ENCODE data around the gene KRI1. TPM values are rescaled to one million over a fixed set of nuclear protein-coding genes. Genes with fewer than 3 reads are reported as not detected.

KRI1 gene
- total and polyA plus RNA-seq, 4 donors: 4.4 to 32.5 (median 14.6) TPM

DNA sequence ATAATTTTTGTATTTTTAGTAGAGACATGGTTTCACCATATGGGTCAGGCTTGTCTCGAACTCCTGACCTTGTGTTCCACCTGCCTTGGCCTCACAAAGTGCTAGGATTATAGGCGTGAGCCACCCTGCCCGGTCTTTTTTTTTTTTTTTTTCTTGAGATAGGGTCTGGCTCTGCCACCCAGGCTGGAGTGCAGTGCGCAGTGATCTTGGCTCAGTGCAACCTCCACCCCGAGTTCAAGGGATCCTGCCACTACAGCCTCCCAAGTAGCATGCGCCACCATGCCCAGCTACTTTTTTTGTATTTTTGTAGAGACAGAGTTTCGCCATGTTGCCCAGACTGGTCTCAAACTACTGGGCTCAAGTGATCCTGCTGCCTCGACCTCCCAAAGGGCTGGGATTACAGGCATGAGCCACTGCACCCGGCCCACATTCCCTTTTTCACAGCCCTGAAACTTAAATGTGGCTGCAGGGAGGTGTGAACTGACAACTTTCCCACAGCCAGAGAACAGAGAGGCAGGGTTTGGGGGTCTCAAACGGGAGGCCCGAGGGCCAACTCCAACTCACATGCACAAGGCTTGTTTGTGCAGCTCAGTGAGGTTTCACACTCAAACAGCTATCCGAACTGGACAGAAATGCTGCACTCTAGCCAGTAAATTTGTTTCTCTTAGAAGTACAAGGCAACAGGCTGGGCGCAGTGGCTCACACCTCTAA, 44.2 kb downstream of the KRI1 start:
- Histone ChIP-seq H3K27ac (ENCODE audit: low read depth, low read length) (no peak overlapping the region), H3K36me3 (ENCODE audit: control insufficient read depth, insufficient read depth, low read length) (no peaks in the 10 kb centered on the region)

DNA sequence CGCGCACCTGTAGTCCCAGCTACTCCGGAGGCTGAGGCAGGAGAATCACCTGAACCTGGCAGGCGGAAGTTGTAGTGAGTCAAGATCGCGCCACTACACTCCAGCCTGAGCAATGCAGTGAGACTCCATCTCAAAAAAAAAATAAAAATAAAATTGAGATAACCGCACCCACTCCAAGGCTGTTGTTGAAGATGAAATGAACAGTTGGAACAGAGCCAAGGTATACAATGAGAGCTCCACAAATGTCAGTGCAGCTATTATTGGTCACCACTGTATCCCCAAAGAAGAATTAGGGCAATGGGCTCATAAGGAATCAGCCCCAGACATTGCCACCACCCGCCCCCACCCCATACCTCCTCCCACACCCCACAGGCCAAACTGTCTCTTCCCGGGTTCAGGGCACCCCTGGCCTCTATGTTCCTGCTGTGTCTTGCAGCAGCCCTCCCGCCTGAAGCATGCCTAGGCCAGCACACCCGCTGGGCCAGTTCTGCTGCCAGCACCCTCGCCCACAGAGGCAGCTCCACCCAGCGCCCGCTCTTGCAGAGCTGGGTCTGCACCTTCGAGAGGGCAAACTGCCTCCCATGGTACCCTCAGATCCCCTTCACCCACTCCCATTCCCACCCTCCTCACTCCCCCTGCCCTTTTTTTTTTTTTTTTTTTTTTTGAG, 45.0 kb downstream of the KRI1 start:
- Histone ChIP-seq H3K4me1 (ENCODE audit: control insufficient read depth, insufficient read depth, low read length) (peaks cover 18% of the 10 kb centered on the region), H3K27ac (ENCODE audit: low read depth, low read length) (no peak overlapping the region), H3K9me3 (ENCODE audit: control insufficient read depth, insufficient read depth, low read length) (no peaks in the 10 kb centered on the region), H3K4me3 (ENCODE audit: low read depth, low read length) (no peak overlapping the region), H3K36me3 (ENCODE audit: control insufficient read depth, insufficient read depth, low read length) (no peaks in the 10 kb centered on the region), H3K27me3 (ENCODE audit: control insufficient read depth, insufficient read depth, low read length) (peaks cover 47% of the 10 kb centered on the region)
- no peak for DNase-seq (ENCODE audit: low read depth in 4 of 6, low spot score in 6 of 6)
- 83% methylated on average over 9 of the region's 15 CpGs for WGBS (ENCODE audit: insufficient coverage)

More for the DNA sequence above, 44.2 kb downstream of the KRI1 start:
- Histone ChIP-seq H3K9me3 (ENCODE audit: control insufficient read depth, insufficient read depth, low read length) (no peaks in the 10 kb centered on the region), H3K4me1 (ENCODE audit: control insufficient read depth, insufficient read depth, low read length) (peaks cover 18% of the 10 kb centered on the region), H3K27me3 (ENCODE audit: control insufficient read depth, insufficient read depth, low read length) (peaks cover 39% of the 10 kb centered on the region), H3K4me3 (ENCODE audit: low read depth, low read length) (no peak overlapping the region)
- no peak for DNase-seq (ENCODE audit: low read depth in 4 of 6, low spot score in 6 of 6)
- 87% methylated on average over 6 of the region's 13 CpGs for WGBS (ENCODE audit: insufficient coverage)

- Histone ChIP-seq H3K36me3 (ENCODE audit: control insufficient read depth, insufficient read depth, low read length) (no peaks in the 10 kb centered on the region), H3K4me1 (ENCODE audit: control insufficient read depth, insufficient read depth, low read length) (peaks cover 18% of the 10 kb centered on the region), H3K4me3 (ENCODE audit: low read depth, low read length) (no peak overlapping the region), H3K9me3 (ENCODE audit: control insufficient read depth, insufficient read depth, low read length) (no peaks in the 10 kb centered on the region), H3K27ac (ENCODE audit: low read depth, low read length) (no peak overlapping the region), H3K27me3 (ENCODE audit: control insufficient read depth, insufficient read depth, low read length) (peaks cover 61% of the 10 kb centered on the region)
- DNase-seq (ENCODE audit: low read depth in 4 of 6, low spot score in 6 of 6): no peak
- WGBS (ENCODE audit: insufficient coverage): 94% methylated on average over 7 of the region's 7 CpGs
Observed at GRCh38 chr19:10519421-10519820, 46.4 kb downstream of the KRI1 start.

DNA sequence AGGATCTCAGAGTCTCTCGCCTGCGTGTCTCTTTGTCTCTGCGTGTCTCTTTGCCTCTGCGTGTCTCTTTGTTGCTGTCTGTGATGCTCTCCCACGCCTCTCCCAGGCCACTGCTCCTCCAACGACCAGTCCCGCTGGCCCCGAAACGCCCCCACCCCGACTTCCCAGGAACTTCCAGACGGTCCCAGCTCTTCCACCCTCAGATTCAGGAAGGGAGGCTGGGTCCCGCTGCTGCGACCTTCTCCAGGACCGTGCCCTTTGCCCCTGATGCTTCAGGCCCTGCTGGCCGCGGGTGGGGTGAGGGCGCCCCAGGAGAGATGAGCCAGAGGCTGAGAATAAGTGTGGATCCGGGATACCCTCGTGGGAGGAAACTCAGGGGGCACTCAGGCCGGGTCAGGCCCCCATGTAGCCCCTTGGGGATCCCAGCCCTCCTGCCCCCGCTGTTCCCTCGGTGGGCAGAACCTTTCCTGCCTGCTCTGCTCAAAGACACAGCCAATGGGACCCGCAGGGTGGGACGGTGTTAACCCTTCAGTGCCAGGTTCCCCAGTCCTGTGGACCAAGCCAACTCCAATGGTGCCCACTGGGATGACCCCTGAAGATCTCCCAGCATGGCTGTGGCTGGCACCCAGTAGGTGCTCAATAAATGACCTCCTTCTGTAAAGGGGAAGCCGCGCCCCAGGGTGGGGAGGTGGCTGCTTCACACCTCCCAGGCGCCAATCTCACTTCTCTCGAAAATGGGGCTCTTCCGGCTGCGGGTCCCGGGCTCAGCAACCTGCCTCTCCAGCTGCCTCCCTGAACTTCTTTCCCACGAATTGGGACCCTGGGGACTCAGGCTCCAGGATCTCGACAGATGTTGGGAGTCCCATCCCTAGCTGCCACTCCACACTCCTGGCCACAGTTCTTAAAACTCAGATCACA, 47.1 kb downstream of the KRI1 start:
- no peak for DNase-seq (ENCODE audit: low read depth in 4 of 6, low spot score in 6 of 6)
- no peak overlapping the region for H3K27ac ChIP-seq (ENCODE audit: low read depth, low read length)
- no peaks in the 10 kb centered on the region for H3K36me3 ChIP-seq (ENCODE audit: control insufficient read depth, insufficient read depth, low read length)
- 18% methylated on average over 26 of the region's 33 CpGs for WGBS (ENCODE audit: insufficient coverage)
- H3K9me3 ChIP-seq (ENCODE audit: control insufficient read depth, insufficient read depth, low read length): no peaks in the 10 kb centered on the region
- no peak overlapping the region for H3K4me3 ChIP-seq (ENCODE audit: low read depth, low read length)
- peaks cover 68% of the 10 kb centered on the region for H3K27me3 ChIP-seq (ENCODE audit: control insufficient read depth, insufficient read depth, low read length)
- H3K4me1 ChIP-seq (ENCODE audit: control insufficient read depth, insufficient read depth, low read length): peaks cover 18% of the 10 kb centered on the region

DNA sequence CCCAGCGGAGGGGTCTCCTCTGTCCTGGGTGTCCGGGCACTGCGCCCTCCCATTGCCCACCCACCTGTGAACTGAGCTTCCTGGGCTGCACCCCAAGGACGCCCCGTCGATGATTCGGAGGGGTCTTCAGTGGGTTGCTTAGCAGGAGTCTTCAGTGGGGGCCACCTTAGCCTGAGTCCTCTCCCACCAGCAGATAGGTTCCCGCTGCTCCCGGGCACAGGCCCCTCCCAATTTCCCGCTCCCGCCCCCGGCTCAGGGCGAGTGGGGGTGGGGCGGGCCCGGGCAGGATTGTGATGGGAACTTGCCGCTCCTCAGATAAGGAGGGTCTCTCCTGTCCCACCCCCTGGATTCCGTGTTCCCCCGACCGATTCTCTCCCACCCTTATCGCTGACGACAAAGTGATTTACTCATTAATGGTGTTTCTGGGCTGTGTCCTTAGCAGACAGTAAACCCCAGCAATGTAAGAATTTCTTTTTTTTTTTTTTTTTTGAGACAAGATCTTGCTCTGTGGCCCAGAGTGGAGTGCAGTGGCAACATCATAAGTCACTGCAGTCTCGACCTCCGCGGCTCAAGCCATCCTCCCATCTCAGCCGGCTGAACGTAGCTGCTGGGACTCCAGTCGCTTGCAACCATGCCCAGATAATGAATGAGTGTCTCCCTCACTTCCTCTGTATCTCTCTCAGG, 47.9 kb downstream of the KRI1 start:
- Histone ChIP-seq H3K27me3 (ENCODE audit: control insufficient read depth, insufficient read depth, low read length) (peaks cover 74% of the 10 kb centered on the region), H3K4me1 (ENCODE audit: control insufficient read depth, insufficient read depth, low read length) (peaks cover 18% of the 10 kb centered on the region), H3K9me3 (ENCODE audit: control insufficient read depth, insufficient read depth, low read length) (no peaks in the 10 kb centered on the region), H3K36me3 (ENCODE audit: control insufficient read depth, insufficient read depth, low read length) (no peaks in the 10 kb centered on the region), H3K4me3 (ENCODE audit: low read depth, low read length) (no peak overlapping the region), H3K27ac (ENCODE audit: low read depth, low read length) (no peak overlapping the region)
- under 1% methylated on average over 13 of the region's 27 CpGs for WGBS (ENCODE audit: insufficient coverage)
- peak in 1 of 6 donors; percentile 5 for DNase-seq (ENCODE audit: low read depth in 4 of 6, low spot score in 6 of 6)

DNA sequence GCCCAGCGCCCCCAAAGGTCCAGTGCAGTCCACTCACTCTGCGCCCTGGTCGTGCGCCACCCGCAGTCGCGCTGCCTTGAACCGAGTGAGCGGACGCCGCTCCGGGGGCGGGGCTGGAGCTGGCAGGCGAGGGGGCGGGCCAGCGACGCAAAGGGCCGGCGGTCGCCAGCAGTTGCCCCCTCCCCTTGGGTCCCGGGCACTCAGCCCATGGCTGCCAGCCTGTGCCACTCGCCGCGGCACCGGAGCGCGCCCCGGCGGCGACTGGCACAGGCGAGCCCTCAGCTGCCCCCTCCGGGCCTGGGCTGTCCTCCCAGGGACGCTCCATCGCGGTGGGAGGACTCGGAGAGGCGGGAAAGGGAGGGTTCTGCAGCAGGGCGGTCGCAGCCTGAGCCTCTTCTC, 48.5 kb downstream of the KRI1 start, which contains the start of gene S1PR5:
Gene S1PR5, minus strand, starts transcription at position 87 of the 399 bp plus-strand sequence. CDS start 2,436 bp downstream, outside the sequence.
- no peaks in the 10 kb centered on the region for H3K9me3 ChIP-seq (ENCODE audit: control insufficient read depth, insufficient read depth, low read length)

DNA sequence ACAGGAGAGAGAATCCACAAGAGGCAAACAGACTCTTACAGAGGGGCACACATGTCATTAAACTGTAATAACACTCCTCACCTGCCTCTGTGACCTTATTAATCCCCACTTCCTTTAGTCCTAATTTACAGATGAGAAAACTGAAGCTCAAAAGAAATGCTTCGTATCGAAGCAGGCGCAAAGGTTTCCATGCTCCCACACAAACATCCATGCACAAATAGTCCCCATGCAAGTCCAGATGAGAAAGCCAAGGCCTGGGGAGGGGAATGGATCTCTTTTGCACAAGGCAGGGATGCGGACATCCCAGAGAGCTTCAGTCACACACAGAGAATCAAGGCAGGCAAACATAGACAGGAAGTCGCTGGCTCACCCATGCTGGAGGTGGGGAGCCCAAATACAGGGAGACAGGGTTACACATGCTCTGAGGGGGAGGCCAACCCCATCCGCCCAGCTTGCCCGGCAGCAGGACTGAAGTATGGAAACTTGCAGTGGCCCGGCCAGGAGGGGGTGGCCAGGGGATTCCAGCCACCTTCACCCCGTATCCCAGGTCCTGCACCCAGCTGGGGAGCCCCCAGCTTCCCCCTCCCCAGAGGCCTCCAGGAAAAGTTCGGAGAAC, 49.0 kb downstream of the KRI1 start:
- DNase-seq (ENCODE audit: low read depth in 4 of 6, low spot score in 6 of 6): no peak
- Histone ChIP-seq H3K36me3 (ENCODE audit: control insufficient read depth, insufficient read depth, low read length) (no peaks in the 10 kb centered on the region), H3K27me3 (ENCODE audit: control insufficient read depth, insufficient read depth, low read length) (peaks cover 83% of the 10 kb centered on the region), H3K4me1 (ENCODE audit: control insufficient read depth, insufficient read depth, low read length) (peaks cover 18% of the 10 kb centered on the region), H3K27ac (ENCODE audit: low read depth, low read length) (no peak overlapping the region), H3K4me3 (ENCODE audit: low read depth, low read length) (no peak overlapping the region), H3K9me3 (ENCODE audit: control insufficient read depth, insufficient read depth, low read length) (no peaks in the 10 kb centered on the region)
- 35% methylated on average over 7 of the region's 10 CpGs for WGBS (ENCODE audit: insufficient coverage)

More for the DNA sequence above, 48.5 kb downstream of the KRI1 start, which contains the start of gene S1PR5:
- no peak within 1 kb of the TSS for H3K27ac ChIP-seq (ENCODE audit: low read depth, low read length)
- peaks cover 18% of the 10 kb centered on the region for H3K4me1 ChIP-seq (ENCODE audit: control insufficient read depth, insufficient read depth, low read length)
- H3K27me3 ChIP-seq (ENCODE audit: control insufficient read depth, insufficient read depth, low read length): peaks cover 78% of the 10 kb centered on the region
- no peaks in the 10 kb centered on the region for H3K36me3 ChIP-seq (ENCODE audit: control insufficient read depth, insufficient read depth, low read length)
- under 1% methylated on average over 39 of the region's 39 CpGs for WGBS (ENCODE audit: insufficient coverage)
- peak in 1 of 6 donors; percentile 33 for DNase-seq (ENCODE audit: low read depth in 4 of 6, low spot score in 6 of 6)
- no peak within 1 kb of the TSS for H3K4me3 ChIP-seq (ENCODE audit: low read depth, low read length)

DNA sequence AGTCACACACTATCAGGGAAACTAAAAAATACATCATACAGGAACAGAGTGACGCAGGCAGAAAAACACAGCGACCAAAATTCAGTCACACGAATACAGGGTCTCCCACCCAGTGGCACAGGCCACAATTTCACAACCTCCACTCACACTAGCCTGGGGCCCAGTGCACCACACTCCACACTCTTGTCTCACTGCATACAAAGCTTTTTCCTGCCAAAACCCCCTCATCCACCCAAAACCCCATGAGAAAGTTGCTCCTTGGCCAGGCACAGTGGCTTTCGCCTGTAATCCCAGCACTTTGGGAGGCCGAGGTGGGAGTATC, 49.8 kb downstream of the KRI1 start:
- no peak overlapping the region for H3K4me3 ChIP-seq (ENCODE audit: low read depth, low read length)
- no peak overlapping the region for H3K27ac ChIP-seq (ENCODE audit: low read depth, low read length)

More for the DNA sequence above, 49.8 kb downstream of the KRI1 start:
- Histone ChIP-seq H3K9me3 (ENCODE audit: control insufficient read depth, insufficient read depth, low read length) (no peaks in the 10 kb centered on the region), H3K4me1 (ENCODE audit: control insufficient read depth, insufficient read depth, low read length) (peaks cover 18% of the 10 kb centered on the region), H3K27me3 (ENCODE audit: control insufficient read depth, insufficient read depth, low read length) (peaks cover 83% of the 10 kb centered on the region), H3K36me3 (ENCODE audit: control insufficient read depth, insufficient read depth, low read length) (no peaks in the 10 kb centered on the region)
- DNase-seq (ENCODE audit: low read depth in 4 of 6, low spot score in 6 of 6): no peak
- 98% methylated on average over 3 of the region's 5 CpGs for WGBS (ENCODE audit: insufficient coverage)

All from spinal cord (tissue), 10 donors.